GM12878 (cell line): ENCODE data around the gene OR2T27. TPM values are rescaled to one million over a fixed set of nuclear protein-coding genes. Genes with fewer than 3 reads are reported as not detected.
A peak's percentile ranks its signal among the peaks of the same experiment; 100 is the strongest.
"Not testable (repeated sequence)": the region's sequence is repeated elsewhere in the genome, so short reads cannot be mapped to it uniquely, and the experiment has no call there.

Source experiments
- ATAC-seq: fragments of 200-7000 bp; cut with Tn5 transposase; 3 replicates; pipeline ENCODE4 v1.9.1; 2020; ENCODE audit warnings: mild to moderate bottlenecking, moderate library complexity
- Bru-seq: library from RNA; stranded (reverse); fragments of 400-500 nt; gene quantifications from one replicate; lab custom pipeline; 2021; lab: Mats Ljungman, UMichigan
- BruChase-seq, 2 experiments: library from RNA; stranded (reverse); fragments of 400-500 nt; gene quantifications; one replicate each; lab custom pipeline; 2021; lab: Mats Ljungman, UMichigan
- BruUV-seq: library from RNA; stranded (reverse); fragments of 400-500 nt; replicated peaks from 2 replicates; lab custom pipeline; 2021; lab: Mats Ljungman, UMichigan
- CTCF ChIA-PET: fragments of 300-600 bp; sonication (Branson Sonifier 250); formaldehyde crosslinking; extraction: SDS; loops from one replicate; lab custom pipeline; 2021; ENCODE audit warnings: inconsistent platforms; lab: Yijun Ruan, JAX
- POLR2A ChIA-PET: fragments of 350-600 bp; formaldehyde crosslinking; extraction: SDS; loops from one replicate; lab custom pipeline; 2021; ENCODE audit warnings: inconsistent platforms; lab: Charles Lee
- RAD21 ChIA-PET: fragments of 300-600 bp; sonication (Branson Sonifier 250); formaldehyde crosslinking; loops from one replicate; lab custom pipeline; 2023; ENCODE audit warnings: antibody characterized with exemption; ENCODE audit not compliant: unreplicated experiment; lab: Charles Lee
- SMC1A ChIA-PET: fragments of 300-600 bp; sonication (Branson Sonifier 250); formaldehyde crosslinking; loops from one replicate; lab custom pipeline; 2023; ENCODE audit not compliant: unreplicated experiment, uncharacterized antibody; lab: Charles Lee
- DNase-seq: peaks from one replicate; pipeline ENCODE4 v3.0.0-alpha.2; 2011; ENCODE audit warnings: low read depth, low spot score
- FAIRE-seq: peaks from 3 replicates; lab custom pipeline; 2011; peaks lifted over from hg19 to GRCh38; lab: Jason Lieb, UNC
- H2AFZ ChIP-seq: 2 replicates; pipeline ENCODE4 v1.6.0; 2011; ENCODE audit warnings: low read depth, low read length, control low read depth; ENCODE audit not compliant: control insufficient read depth
- H3K27ac ChIP-seq: 2 replicates; pipeline ENCODE4 v1.5.1; 2011; ENCODE audit warnings: control low read depth; ENCODE audit not compliant: control insufficient read depth, insufficient read depth
- H3K27me3 ChIP-seq, 2 experiments: replicated peaks in 1 of 2; 2 replicates each; pipeline versions ENCODE4 v1.6.0 to v1.6.1; 2011; ENCODE audit warnings: low read length in 1 of 2; ENCODE audit not compliant: control insufficient read depth in 2 of 2, insufficient read depth in 2 of 2
- H3K36me3 ChIP-seq, 2 experiments: 2 replicates each; pipeline ENCODE4 v1.5.1; 2011; ENCODE audit warnings: low read length in 1 of 2; ENCODE audit not compliant: control insufficient read depth in 2 of 2, insufficient read depth in 2 of 2
- H3K4me1 ChIP-seq: 2 replicates; pipeline ENCODE4 v1.6.1; 2011; ENCODE audit warnings: mild to moderate bottlenecking, low read length, moderate library complexity, mixed read lengths; ENCODE audit not compliant: control insufficient read depth, insufficient read depth
- H3K4me2 ChIP-seq: 2 replicates; pipeline ENCODE4 v1.6.0; 2011; ENCODE audit warnings: control low read depth; ENCODE audit not compliant: control insufficient read depth, insufficient read depth
- H3K4me3 ChIP-seq: fragments of 200-600 bp; sonication (generic); 2 replicates; pipeline ENCODE4 v1.5.1; 2016
- H3K79me2 ChIP-seq: 2 replicates; pipeline ENCODE4 v1.6.0; 2011; ENCODE audit warnings: low read length; ENCODE audit not compliant: control insufficient read depth, insufficient read depth
- H3K9ac ChIP-seq: 2 replicates; pipeline ENCODE4 v1.8.0; 2011; ENCODE audit warnings: low read length, control low read depth, mixed read lengths; ENCODE audit not compliant: control insufficient read depth, insufficient read depth
- H3K9me3 ChIP-seq: replicated peaks from 3 replicates; pipeline ENCODE4 v1.5.1; 2011; ENCODE audit warnings: mild to moderate bottlenecking, low read length; ENCODE audit not compliant: control insufficient read depth, insufficient read depth
- H4K20me1 ChIP-seq: 2 replicates; pipeline ENCODE4 v1.6.0; 2011; ENCODE audit not compliant: control insufficient read depth, insufficient read depth
- ATF7 ChIP-seq: fragments of 450-650 bp; IDR thresholded peaks from 2 replicates; pipeline ENCODE4 v1.6.1; 2016; ENCODE audit warnings: low read depth, mild to moderate bottlenecking
- EZH2 ChIP-seq: IDR thresholded peaks from 2 replicates; pipeline ENCODE4 v1.6.1; 2012; ENCODE audit warnings: low read depth, mild to moderate bottlenecking, control low read depth, inconsistent platforms, low read length, borderline replicate concordance; ENCODE audit not compliant: control insufficient read depth
- NBN ChIP-seq: fragments of 450-650 bp; IDR thresholded peaks from 2 replicates; pipeline ENCODE4 v1.6.1; 2016
- NFIC ChIP-seq: IDR thresholded peaks from 2 replicates; pipeline ENCODE4 v1.6.1; 2012; ENCODE audit warnings: low read depth, mild to moderate bottlenecking, inconsistent platforms, low read length, moderate library complexity
- RUNX3 ChIP-seq: IDR thresholded peaks from 2 replicates; pipeline ENCODE4 v1.6.1; 2012; ENCODE audit warnings: low read length, inconsistent platforms
- WGBS: methylation state at CpG from one replicate; pipeline ENCODE4 v1.1.6; 2016; ENCODE audit warnings: low lambda C conversion rate; ENCODE audit not compliant: insufficient replicate concordance, insufficient coverage; ENCODE audit errors: missing lambda C conversion rate; 5-methylcytosine and 5-hydroxymethylcytosine counted together
- in situ Hi-C: fragments of 300-500 bp; cut with MboI; formaldehyde crosslinking; loops from 9 replicates; pipeline ENCODE4 v1.14.3; 2018; ENCODE audit warnings: mixed read lengths
- intact Hi-C: fragments of 100-400 bp; cut with micrococcal nuclease; formaldehyde crosslinking; loops from one replicate; pipeline ENCODE4 v1.14.2; 2022; ENCODE audit not compliant: unreplicated experiment
- long read RNA-seq, 2 experiments: library from polyadenylated mRNA; unstranded; transcript quantifications; one replicate each; pipeline ENCODE4 v2.0.0, GENCODE V29; 2019 to 2020
- polyA minus RNA-seq, 3 experiments: library from RNA; depleted of rRNA, polyadenylated mRNA; stranded (reverse); fragments of >200 nt; gene quantifications; 2 replicates each; pipeline ENCODE4 v1.2.3, GENCODE V29; 2011
- polyA plus RNA-seq, 11 experiments: library from polyadenylated mRNA; depleted of rRNA in 4 of 11; unstranded in 6 of 11; stranded (reverse) in 5 of 11; fragments of >200 nt; fragmentation: Nextera tagmentation in 4 of 11; fragmentation: Illumina TruSeq in 1 of 11; extraction: Ambion mirVana in 4 of 11; extraction: Trizol in 1 of 11; gene quantifications; 1 replicate in 1 of 11; 2 replicates in 10 of 11; pipeline versions ENCODE4 v1.2.1 to v1.2.3, GENCODE V29; 2011 to 2016; ENCODE audit warnings: inconsistent platforms in 2 of 11, missing spikeins in 2 of 11, low read depth in 1 of 11
- total RNA-seq, 4 experiments: library from RNA; depleted of rRNA in 3 of 4; stranded (reverse); fragments of >200 nt in 3 of 4; fragmentation: Illumina TruSeq in 1 of 4; extraction: Trizol in 1 of 4; gene quantifications; 2 replicates each; pipeline versions ENCODE4 v1.2.1 to v1.2.3, GENCODE V29; 2013 to 2021
- TF ChIP-seq, protein P1 (sequence below): IDR thresholded peaks from 2 replicates; pipeline ENCODE4 v1.6.1; 2011; ENCODE audit warnings: borderline replicate concordance, low read depth, mild to moderate bottlenecking, moderate library complexity, mixed read lengths, low read length; ENCODE audit not compliant: insufficient read depth; ENCODE audit errors: extremely low read length

The OR2T27 gene, protein sequence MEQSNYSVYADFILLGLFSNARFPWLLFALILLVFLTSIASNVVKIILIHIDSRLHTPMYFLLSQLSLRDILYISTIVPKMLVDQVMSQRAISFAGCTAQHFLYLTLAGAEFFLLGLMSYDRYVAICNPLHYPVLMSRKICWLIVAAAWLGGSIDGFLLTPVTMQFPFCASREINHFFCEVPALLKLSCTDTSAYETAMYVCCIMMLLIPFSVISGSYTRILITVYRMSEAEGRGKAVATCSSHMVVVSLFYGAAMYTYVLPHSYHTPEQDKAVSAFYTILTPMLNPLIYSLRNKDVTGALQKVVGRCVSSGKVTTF
- total RNA-seq (2013; cell fraction: nucleolus; rRNA removed), result 48.2 and 48.6 TPM in 2 replicates
- total RNA-seq (2014; rRNA removed) (0.23 and 0.71 TPM in 2 replicates), total RNA-seq (2014; rRNA removed; fragmentation: Illumina TruSeq; extraction: Trizol) (0.22 and 0.32 TPM in 2 replicates), total RNA-seq (2021) (0.33 and 0.48 TPM in 2 replicates), polyA plus RNA-seq (2011; rRNA removed) (0.18 TPM in 1 of 2 replicates, not detected in the other), polyA plus RNA-seq (2014; fragmentation: Illumina TruSeq; extraction: Trizol) (not detected in 2 replicates), polyA plus RNA-seq (2014; fragmentation: Nextera tagmentation; extraction: Ambion mirVana) (under 1 TPM in 1 of 2 experiments, not detected in 1; 0.13 TPM), polyA plus RNA-seq (2014; rRNA removed) (0.17 TPM in 1 of 2 replicates, not detected in the other), polyA plus RNA-seq (2016; fragmentation: Nextera tagmentation; extraction: Ambion mirVana) (under 1 TPM in 1 of 2 experiments, not detected in 1; 0.24 TPM), polyA minus RNA-seq (2011; rRNA and poly(A)+ RNA removed) (14.0 TPM in 2 replicates), Bru-seq, nascent RNA (percentile 48 among the genes with signal in this experiment), BruChase-seq, experiment 1, labeled RNA remaining after a 6-hour chase (percentile 37 among the genes with signal in this experiment), BruChase-seq, experiment 2, labeled RNA remaining after a 2-hour chase (percentile 44 among the genes with signal in this experiment)
- not detected for polyA plus RNA-seq (2011; ENCODE audit: low read depth)
- polyA plus RNA-seq (2011; cell fraction: cytosol; rRNA removed), result 0.21 TPM in 1 of 2 replicates, not detected in the other
- polyA plus RNA-seq (2011; cell fraction: nucleus; rRNA removed), result 0.92 and 2.5 TPM in 2 replicates
- polyA plus RNA-seq (2012), result not detected in 2 replicates
- not detected in 2 replicates for polyA minus RNA-seq (2011; cell fraction: cytosol; rRNA and poly(A)+ RNA removed)
- polyA minus RNA-seq (2011; cell fraction: nucleus; rRNA and poly(A)+ RNA removed), result 12.2 and 18.3 TPM in 2 replicates
- long read RNA-seq, experiment 1, result 0 reads
- long read RNA-seq, experiment 2, partial matches to known transcripts, result 0 of 1 reads
- long read RNA-seq, experiment 2, other reads (novel, unspliced or antisense), result 1 of 1 reads

DNA sequence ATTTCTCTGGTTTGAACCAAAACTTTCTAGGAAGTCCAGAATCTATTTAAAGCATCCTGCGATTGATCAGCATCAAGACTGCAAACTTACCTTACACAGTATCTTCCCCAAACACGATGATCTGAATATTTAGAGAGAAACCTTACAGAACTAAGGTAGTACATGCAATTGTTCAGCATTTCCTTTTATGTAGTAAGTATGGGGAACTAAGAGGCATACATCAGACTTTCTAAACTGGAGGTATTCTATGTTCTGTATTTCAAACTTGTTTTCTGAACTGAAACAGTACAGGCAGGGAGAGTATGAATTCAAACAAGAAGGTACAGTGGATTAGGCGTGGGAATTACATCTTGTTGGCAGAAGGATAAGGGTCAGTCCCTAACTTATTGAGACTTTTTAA lies at the start of gene OR2T27:
TSS of gene OR2T27 (minus strand) at position 175 of the 400 bp plus-strand sequence. CDS start 4,644 bp downstream, outside the sequence.
- RAD21 ChIA-PET, POLR2A ChIA-PET, H3K9ac ChIP-seq, H3K4me1 ChIP-seq, H3K27me3 ChIP-seq, intact Hi-C loops, H3K9me3 ChIP-seq, CTCF ChIA-PET, DNase-seq, in situ Hi-C loops, H3K79me2 ChIP-seq, H3K36me3 ChIP-seq, BruUV-seq, H3K4me2 ChIP-seq, SMC1A ChIA-PET, H3K4me3 ChIP-seq, H4K20me1 ChIP-seq, H2AFZ ChIP-seq: not testable (repeated sequence)
- 0 out of 2 replicates have a peak within 1 kb of the TSS, but pooled peaks have one; percentile 42 for H3K27ac ChIP-seq
- WGBS, result 20% methylated on average over 1 of the region's 3 CpGs
- FAIRE-seq (peak; percentile 95), ATAC-seq (peak; percentile 62)

GRCh38 chr1:248704606-248705005 lies 49.3 kb upstream of the OR2T27 start:
- in situ Hi-C loops, result no loop called here
- no peak for ATAC-seq
- Histone ChIP-seq H3K27me3 (no peaks in the 10 kb centered on the region), H3K4me3 (no peak overlapping the region), H3K9me3 (no peaks in the 10 kb centered on the region), H3K9ac (no peak overlapping the region), H3K4me2 (no peak overlapping the region), H3K36me3 (no peaks in the 10 kb centered on the region), H3K79me2 (no peaks in the 10 kb centered on the region), H3K27ac (no peak overlapping the region), H4K20me1 (no peaks in the 10 kb centered on the region), H3K4me1 (no peaks in the 10 kb centered on the region), H2AFZ (no peak overlapping the region)
- FAIRE-seq, result no peak
- POLR2A ChIA-PET, result no interaction called here
- CTCF ChIA-PET, result interaction anchor here (3.6 kb wide), 1 partner anchor 101 kb away, joined by 50 read pairs; no protein-coding TSS in a partner anchor
- TF ChIP-seq NBN (no peak), ATF7 (no peak), RUNX3 (no peak), EZH2 (no peak), NFIC (no peak)
- TF ChIP-seq, protein P1, sequence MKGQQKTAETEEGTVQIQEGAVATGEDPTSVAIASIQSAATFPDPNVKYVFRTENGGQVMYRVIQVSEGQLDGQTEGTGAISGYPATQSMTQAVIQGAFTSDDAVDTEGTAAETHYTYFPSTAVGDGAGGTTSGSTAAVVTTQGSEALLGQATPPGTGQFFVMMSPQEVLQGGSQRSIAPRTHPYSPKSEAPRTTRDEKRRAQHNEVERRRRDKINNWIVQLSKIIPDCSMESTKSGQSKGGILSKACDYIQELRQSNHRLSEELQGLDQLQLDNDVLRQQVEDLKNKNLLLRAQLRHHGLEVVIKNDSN, result no peak
- 40% methylated on average over 2 of the region's 2 CpGs for WGBS
- intact Hi-C loops, result no loop called here
- no peak for DNase-seq
- SMC1A ChIA-PET, result interaction anchor here (1.2 to 4.6 kb wide), 5 partner anchors 9 to 461 kb away, joined by 3 to 61 read pairs (median 5); no protein-coding TSS in a partner anchor
- no TSS peak for BruUV-seq
- RAD21 ChIA-PET, result interaction anchor here (0.8 to 3.2 kb wide), 3 partner anchors 15 to 299 kb away, joined by 3 to 17 read pairs (median 3); no protein-coding TSS in a partner anchor
